ENCODE data around the gene RAB37.

RAB37 gene

GRCh38 chr17:74728702-74729075, 8.4 kb upstream of the RAB37 start:
- no peak for DNase-seq (ENCODE audit: low spot score)

DNA sequence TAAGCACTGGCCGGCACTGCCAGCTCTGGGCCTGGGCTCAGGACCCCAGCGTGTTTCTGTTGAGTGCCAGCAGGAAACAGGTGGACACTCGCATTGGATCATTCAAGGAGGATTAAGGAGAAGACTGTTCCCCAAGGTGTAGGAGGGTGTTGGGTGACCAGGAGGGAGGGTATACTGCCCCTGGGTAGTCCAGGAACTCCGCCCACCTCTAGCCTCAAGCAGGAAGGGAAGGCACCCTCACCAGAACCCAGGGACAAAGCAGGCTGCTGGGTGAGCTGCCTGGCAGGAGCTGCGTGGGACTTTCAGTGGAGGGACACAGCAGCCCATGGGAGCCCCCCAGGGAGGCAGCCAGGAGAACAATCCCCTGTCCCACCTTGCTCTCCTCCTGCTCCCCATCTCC, 7.7 kb upstream of the RAB37 start:
- DNase-seq (ENCODE audit: low spot score) = no peak

GRCh38 chr17:74729866-74730265, 7.2 kb upstream of the RAB37 start:
- no peak for DNase-seq (ENCODE audit: low spot score)

DNA sequence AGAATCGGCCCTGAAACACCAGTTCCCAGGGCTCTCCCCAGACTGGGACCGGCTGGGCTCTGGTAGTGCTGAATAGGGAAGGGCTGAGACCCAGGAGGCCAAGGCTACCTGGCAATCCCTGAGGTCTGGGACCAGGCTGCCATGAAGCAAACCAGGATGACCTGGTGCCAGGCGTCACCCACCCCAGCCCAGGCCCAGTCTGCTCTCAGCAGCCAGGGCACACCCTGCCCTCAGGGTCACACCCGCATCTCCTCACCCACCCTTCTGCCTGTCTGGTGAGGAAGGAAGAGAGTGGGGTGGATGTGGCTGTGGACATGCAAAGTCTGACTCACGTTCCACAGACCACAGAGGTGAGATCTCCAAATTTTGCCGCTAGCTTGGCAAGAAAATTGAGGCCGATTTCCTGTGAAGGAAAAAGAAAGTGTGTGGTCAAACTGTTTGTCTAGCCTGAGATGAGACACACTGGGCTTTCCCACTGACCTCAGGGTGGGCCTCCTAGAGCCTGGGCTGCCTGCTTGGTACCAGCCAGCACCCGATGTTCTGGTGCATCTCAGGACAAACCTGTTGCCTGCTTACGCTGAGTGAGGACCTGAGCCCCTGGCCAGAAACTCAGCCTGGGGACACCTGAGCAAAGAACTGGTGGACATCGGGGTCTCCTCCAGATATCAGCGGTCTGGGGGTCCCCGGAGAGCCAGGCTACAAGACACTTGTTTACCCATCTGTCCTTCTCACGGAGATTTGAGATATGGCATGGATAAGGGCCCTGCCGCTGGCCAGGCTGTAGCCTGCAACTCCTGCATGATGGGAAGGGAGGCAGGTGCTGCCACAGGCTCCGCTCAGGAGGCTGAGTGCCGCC, 6.3 kb upstream of the RAB37 start:
- no peak for DNase-seq (ENCODE audit: low spot score)

GRCh38 chr17:74731347-74731605, 5.8 kb upstream of the RAB37 start:
- no peak for DNase-seq (ENCODE audit: low spot score)

- DNase-seq (ENCODE audit: low spot score) = no peak
Measured at GRCh38 chr17:74732042-74732867, 4.8 kb upstream of the RAB37 start.

GRCh38 chr17:74733365-74734122, 3.5 kb upstream of the RAB37 start:
- DNase-seq (ENCODE audit: low spot score) = no peak

DNA sequence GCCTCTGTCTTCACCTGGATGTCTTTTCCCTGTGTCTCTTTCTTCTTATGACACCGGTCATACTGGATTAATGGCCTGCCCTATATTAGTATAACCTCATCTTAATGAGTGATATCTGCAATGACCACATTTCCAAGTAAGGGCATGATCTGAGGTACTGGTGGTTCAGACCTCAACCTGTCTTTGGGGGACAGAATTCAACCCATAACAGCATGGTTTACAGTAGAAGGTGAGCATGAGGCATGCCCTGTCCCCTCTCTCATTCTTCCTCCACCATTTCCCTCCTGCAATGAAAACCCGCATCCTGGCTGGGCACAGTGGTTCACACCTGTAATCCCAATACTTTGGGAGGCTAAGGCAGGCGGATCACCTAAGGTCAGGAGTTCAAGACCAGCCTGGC, 2.8 kb upstream of the RAB37 start:
- no peak for DNase-seq (ENCODE audit: low spot score)

- DNase-seq (ENCODE audit: low spot score) = no peak
Measured at GRCh38 chr17:74737299-74738050, 419 bp downstream of the RAB37 start.

DNA sequence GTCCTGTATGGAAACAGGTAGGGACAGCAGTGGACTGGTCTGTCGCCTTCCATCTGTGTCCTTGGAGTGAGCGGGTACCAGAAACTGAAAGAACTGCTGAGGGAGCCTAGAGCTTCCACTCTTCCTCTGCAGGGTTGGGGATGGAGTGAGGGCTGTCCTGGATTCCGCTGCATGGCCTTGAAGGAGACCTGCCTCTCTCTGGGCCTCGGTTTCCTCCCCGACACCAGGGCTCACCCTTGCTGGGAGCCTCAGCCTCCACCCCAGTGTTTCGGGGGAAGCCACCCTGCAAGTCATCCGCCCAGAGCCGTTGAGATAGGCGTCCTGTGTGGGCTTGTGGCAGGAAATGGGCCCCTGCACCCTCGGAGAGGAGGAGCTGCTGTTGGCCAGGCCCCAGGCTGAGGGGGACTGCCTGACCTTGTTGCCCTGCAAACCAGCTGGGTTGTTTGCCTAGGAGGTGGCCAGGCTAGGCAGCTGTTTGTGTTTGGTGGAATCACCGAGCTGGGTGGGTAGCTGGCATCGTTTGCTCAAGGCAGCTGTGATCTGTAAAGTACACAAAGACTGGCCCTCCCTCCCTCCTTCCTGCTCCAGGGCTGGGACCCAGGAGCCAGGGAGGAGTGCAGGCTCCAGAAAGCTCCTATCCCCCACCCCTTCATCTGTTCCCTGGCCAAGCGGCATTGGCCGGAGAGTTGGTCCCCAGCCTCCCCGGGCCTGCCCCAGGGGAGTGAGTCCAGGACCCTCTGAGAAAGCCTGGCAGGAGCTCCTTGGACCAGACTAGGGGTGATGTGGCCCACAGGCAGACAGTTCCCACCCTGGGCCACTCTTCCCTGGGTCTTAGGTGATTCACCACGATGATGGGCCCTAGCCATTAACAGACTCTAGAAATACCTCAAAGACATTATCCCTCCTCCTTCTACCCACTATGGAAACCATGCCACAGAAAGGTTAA, 1.3 kb downstream of the RAB37 start:
- DNase-seq (ENCODE audit: low spot score) = no peak

- DNase-seq (ENCODE audit: low spot score) = no peak
Measured at GRCh38 chr17:74739227-74739831, 2.3 kb downstream of the RAB37 start.

DNA sequence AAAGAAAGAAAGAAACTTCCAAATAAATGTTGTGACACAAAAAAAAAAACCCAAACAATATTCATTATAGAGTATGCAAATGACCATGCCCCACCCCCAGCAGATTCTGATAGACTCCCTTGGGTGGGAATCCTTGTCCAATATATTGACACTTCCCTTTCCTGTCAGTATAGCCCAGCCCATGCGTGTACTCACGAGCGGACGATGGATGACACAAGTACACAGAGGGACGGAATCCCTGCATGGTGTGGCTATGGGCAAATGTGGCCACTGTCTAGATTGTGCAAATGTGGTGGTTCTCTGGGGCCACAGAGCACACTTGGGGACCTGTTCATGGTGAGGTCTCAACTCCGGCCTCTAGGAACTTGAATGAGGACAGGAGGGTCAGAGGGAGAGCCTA, 3.1 kb downstream of the RAB37 start:
- no peak for DNase-seq (ENCODE audit: low spot score)

GRCh38 chr17:74740641-74741387, 3.8 kb downstream of the RAB37 start:
- DNase-seq (ENCODE audit: low spot score) = no peak

DNA sequence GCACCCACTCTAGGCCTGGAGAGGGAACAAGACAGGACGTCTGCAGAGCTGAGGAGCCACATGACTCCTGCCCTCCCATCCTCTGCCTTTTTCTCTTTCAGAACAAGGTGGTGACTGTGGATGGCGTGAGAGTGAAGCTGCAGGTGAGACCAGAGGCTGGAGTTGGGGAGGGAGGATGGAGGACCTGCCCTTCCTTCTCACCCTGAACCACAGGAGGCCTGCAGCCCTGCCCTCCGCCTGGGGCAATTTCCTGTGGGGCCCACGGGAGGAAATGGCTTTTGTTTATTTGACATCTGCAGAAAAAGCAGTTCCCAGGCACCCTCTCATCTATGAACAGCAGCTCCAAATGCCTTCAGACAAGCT, 5.1 kb downstream of the RAB37 start:
- DNase-seq (ENCODE audit: low spot score) = no peak

GRCh38 chr17:74742978-74743545, 6.0 kb downstream of the RAB37 start:
- DNase-seq (ENCODE audit: low spot score) = no peak

DNA sequence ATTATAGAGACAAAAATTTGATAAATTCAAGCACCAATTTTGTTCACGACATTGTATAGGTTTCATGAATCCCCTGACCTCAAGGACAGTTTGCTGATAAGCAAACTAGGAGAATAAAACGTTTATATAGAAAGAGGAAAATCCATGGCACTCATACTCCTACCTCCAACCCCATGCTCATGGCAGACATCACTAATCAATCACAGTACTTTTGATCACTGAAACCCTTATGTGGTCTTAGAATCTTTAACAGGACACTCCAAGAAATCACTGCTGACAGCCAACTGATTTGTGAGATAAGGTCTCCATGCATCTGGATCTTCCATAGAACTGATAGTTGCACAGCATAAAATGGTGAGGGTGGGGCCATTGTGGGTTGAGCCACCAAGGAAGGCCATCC, 6.7 kb downstream of the RAB37 start:
- no peak for DNase-seq (ENCODE audit: low spot score)

GRCh38 chr17:74744349-74744713, 7.3 kb downstream of the RAB37 start:
- no peak for DNase-seq (ENCODE audit: low spot score)

DNA sequence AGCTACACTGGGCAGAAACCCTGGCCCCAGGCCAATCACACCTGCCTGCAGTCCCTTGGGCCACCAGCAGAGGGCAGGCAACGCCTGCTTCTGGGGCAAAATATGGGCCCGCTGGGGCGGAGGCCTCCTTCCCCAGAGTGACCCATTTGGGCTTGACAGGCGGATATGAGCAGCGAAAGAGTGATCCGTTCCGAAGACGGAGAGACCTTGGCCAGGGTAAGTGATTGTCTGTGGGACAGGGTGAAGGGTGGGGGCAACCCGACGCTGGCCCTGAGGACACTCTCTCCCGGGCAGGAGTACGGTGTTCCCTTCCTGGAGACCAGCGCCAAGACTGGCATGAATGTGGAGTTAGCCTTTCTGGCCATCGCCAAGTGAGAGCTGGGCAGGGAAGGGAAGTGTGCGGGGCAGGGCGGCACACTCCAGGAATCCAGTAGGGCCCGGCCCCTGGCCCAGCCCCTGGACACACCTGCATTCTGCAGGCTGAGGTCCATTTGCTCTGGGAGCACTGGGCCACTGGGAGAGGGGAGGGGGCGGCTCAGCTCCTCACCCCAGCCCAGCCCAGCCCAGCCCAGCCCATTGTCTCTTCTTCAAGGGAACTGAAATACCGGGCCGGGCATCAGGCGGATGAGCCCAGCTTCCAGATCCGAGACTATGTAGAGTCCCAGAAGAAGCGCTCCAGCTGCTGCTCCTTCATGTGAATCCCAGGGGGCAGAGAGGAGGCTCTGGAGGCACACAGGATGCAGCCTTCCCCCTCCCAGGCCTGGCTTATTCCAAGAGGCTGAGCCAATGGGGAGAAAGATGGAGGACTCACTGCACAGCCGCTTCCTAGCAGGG, 7.9 kb downstream of the RAB37 start:
- DNase-seq (ENCODE audit: low spot score) = peak; percentile 91

Measured in GM03348 (cell line).